Measurements from ENCODE around the gene DNAJC2.

- TF ChIP-seq CTCF (conservative IDR thresholded peaks at IDR 0.05; ENCODE audit: low read length) (no peak), EZH2phosphoT487 (IDR thresholded peaks at IDR 0.05; ENCODE audit: borderline replicate concordance, low read depth, low read length) (no peak)
Measured at GRCh38 chr7:103301441-103301840, 43.1 kb downstream of the DNAJC2 start.

Data from OCI-LY7 (cell line).